Tibial nerve (tissue), 4 donors: ENCODE measurements around the gene PSMD13. TPM values are rescaled to one million over a fixed set of nuclear protein-coding genes. Genes with fewer than 3 reads are reported as not detected.

Experiments
- DNase-seq, 2 donors: peaks; one replicate each; pipeline ENCODE4 v3.0.0-alpha.2; 2019; ENCODE audit warnings: low spot score in 2 of 2
- H3K27ac ChIP-seq, 4 donors: fragments of 200-600 bp; sonication (generic) in 3 of 4; one replicate each; pipeline ENCODE4 v1.5.1; 2017 to 2019; ENCODE audit warnings: mild to moderate bottlenecking in 1 of 4
- H3K27me3 ChIP-seq, 2 donors: fragments of 200-600 bp; sonication (generic) in 1 of 2; one replicate each; pipeline versions ENCODE4 v1.5.1 to v1.6.0; 2017 to 2019
- H3K36me3 ChIP-seq, 3 donors: fragments of 200-600 bp; sonication (generic); one replicate each; pipeline ENCODE4 v1.5.1; 2018 to 2019
- H3K4me1 ChIP-seq, 4 donors: fragments of 200-600 bp; sonication (generic) in 3 of 4; one replicate each; pipeline ENCODE4 v1.5.1; 2017 to 2019
- H3K4me3 ChIP-seq, 4 donors: fragments of 200-600 bp; sonication (generic) in 3 of 4; one replicate each; pipeline ENCODE4 v1.5.1; 2017 to 2019; ENCODE audit warnings: mild to moderate bottlenecking in 1 of 4, moderate library complexity in 1 of 4
- H3K9me3 ChIP-seq, 4 donors: fragments of 200-600 bp; sonication (generic) in 3 of 4; one replicate each; pipeline ENCODE4 v1.5.1; 2017 to 2019
- EP300 ChIP-seq, 2 donors: sonication (generic); formaldehyde crosslinking; IDR thresholded peaks; one replicate each; pipeline ENCODE4 v1.6.1; 2017; ENCODE audit warnings: antibody characterized with exemption in 2 of 2, mild to moderate bottlenecking in 1 of 2
- POLR2A ChIP-seq, 2 donors: fragments of 450-650 bp; IDR thresholded peaks; one replicate each; pipeline ENCODE4 v1.6.1; 2017; ENCODE audit warnings: antibody characterized with exemption in 2 of 2, mild to moderate bottlenecking in 2 of 2, moderate library complexity in 2 of 2
- WGBS, 2 donors: methylation state at CpG; one replicate each; pipeline ENCODE4 v1.1.5; 2018; 5-methylcytosine and 5-hydroxymethylcytosine counted together
- total RNA-seq, 4 donors: library from RNA; depleted of rRNA; stranded (reverse); fragments of >200 nt; gene quantifications; one replicate each; pipeline ENCODE4 v1.1.0, GENCODE V29; 2016
- TF ChIP-seq, protein P1 (sequence below), 5 experiments: fragments of 200-600 bp in 3 of 5; fragments of 450-650 bp in 2 of 5; sonication (generic) in 3 of 5; IDR thresholded peaks; one replicate each; pipeline ENCODE4 v1.5.1; 2016 to 2019; ENCODE audit warnings: antibody characterized with exemption in 5 of 5, mild to moderate bottlenecking in 3 of 5, moderate library complexity in 2 of 5

Gene PSMD13
- total RNA-seq, 4 donors from 2014 or later: 72.0 to 136 (median 120) TPM

DNA sequence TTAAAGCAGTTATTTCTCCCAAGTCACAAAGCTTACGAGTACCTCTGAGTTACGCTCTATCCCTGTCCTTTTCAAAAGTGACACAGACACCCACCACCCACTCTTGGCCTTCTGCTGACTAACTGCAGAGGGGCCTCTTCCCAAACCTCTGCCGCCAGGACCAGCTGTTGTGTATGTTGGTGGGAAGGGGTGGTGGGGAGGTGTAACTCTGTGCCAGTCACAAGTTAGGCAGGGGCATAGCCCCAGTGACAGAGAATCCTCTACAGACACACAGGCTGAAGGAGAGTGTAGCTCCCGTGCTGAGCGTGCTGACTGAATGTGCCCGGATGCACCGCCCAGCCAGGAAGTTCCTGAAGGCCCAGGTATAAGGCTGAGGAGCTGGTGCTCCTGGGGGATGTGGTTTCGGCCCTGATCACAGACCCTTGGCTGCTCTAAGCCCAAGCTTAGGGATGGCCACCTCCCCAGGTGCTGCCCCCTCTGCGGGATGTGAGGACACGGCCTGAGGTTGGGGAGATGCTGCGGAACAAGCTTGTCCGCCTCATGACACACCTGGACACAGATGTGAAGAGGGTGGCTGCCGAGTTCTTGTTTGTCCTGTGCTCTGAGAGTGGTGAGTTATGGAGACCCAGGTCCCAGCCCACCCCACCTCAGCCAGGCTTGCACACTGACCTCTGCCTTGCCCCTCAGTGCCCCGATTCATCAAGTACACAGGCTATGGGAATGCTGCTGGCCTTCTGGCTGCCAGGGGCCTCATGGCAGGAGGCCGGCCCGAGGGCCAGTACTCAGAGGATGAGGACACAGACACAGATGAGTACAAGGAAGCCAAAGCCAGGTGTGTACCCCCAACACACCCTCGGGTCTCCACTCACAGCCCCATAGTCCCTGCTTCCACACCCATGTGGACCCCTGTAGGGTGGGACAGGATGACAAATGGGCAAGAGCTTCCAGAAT is 24.4 kb upstream of the PSMD13 start:
- Histone ChIP-seq H3K27me3 (no peaks in the 10 kb centered on the region), H3K36me3 (peaks cover 7 to 76% (median 28%) of the 10 kb centered on the region in 3 donors), H3K4me1 (peaks cover 11 to 24% (median 12%) of the 10 kb centered on the region in 4 donors), H3K4me3 (no peak overlapping the region), H3K9me3 (no peaks in the 10 kb centered on the region), H3K27ac (no peak overlapping the region)
- no peak for DNase-seq
- WGBS, 2 donors: 91 to 93% methylated on average over 17 of the region's 17 CpGs
- TF ChIP-seq POLR2A (IDR thresholded peaks at IDR 0.05) (no peak), EP300 (IDR thresholded peaks at IDR 0.05) (no peak)
- TF ChIP-seq, protein P1, sequence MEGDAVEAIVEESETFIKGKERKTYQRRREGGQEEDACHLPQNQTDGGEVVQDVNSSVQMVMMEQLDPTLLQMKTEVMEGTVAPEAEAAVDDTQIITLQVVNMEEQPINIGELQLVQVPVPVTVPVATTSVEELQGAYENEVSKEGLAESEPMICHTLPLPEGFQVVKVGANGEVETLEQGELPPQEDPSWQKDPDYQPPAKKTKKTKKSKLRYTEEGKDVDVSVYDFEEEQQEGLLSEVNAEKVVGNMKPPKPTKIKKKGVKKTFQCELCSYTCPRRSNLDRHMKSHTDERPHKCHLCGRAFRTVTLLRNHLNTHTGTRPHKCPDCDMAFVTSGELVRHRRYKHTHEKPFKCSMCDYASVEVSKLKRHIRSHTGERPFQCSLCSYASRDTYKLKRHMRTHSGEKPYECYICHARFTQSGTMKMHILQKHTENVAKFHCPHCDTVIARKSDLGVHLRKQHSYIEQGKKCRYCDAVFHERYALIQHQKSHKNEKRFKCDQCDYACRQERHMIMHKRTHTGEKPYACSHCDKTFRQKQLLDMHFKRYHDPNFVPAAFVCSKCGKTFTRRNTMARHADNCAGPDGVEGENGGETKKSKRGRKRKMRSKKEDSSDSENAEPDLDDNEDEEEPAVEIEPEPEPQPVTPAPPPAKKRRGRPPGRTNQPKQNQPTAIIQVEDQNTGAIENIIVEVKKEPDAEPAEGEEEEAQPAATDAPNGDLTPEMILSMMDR (IDR thresholded peaks at IDR 0.05): no peak

DNA sequence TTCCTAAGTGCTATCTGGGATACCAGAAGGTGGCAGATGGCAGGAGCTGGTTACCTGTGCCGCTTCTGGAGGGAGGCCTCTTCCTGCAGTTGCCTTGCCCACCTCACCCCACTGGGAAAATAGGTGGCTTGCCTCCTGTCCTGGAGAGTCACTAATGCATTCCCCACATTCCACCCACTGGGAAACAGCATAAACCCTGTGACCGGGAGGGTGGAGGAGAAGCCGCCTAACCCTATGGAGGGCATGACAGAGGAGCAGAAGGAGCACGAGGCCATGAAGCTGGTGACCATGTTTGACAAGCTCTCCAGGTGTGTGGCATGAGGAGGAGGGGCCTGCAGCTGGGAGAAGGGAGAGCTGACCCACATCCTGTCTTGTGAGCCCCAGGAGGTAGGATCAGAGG is 23.7 kb upstream of the PSMD13 start:
- Histone ChIP-seq H3K27ac (no peak overlapping the region), H3K36me3 (peaks cover 7 to 82% (median 28%) of the 10 kb centered on the region in 3 donors), H3K9me3 (no peaks in the 10 kb centered on the region), H3K4me3 (no peak overlapping the region), H3K27me3 (no peaks in the 10 kb centered on the region), H3K4me1 (peaks cover 11 to 24% (median 12%) of the 10 kb centered on the region in 4 donors)
- TF ChIP-seq POLR2A (IDR thresholded peaks at IDR 0.05) (no peak), EP300 (IDR thresholded peaks at IDR 0.05) (no peak)
- TF ChIP-seq, protein P1 (IDR thresholded peaks at IDR 0.05): no peak
- no peak for DNase-seq
- WGBS, 2 donors: 76 to 94% methylated on average over 3 to 4 of the region's 4 CpGs

DNA sequence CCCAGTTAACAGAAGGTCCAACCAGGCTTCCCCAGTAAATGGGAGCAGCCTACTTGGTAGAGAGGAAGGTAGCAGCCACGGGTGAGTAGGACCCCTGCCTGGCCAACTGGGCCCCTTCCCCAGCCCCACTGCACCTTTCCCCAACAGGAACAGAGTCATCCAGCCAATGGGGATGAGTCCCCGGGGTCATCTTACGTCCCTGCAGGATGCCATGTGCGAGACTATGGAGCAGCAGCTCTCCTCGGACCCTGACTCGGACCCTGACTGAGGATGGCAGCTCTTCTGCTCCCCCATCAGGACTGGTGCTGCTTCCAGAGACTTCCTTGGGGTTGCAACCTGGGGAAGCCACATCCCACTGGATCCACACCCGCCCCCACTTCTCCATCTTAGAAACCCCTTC is 22.7 kb upstream of the PSMD13 start:
- H3K36me3 ChIP-seq: peaks cover 7 to 91% (median 28%) of the 10 kb centered on the region in 3 donors
- H3K4me1 ChIP-seq: peaks cover 11 to 24% (median 12%) of the 10 kb centered on the region in 4 donors
- TF ChIP-seq, protein P1 (IDR thresholded peaks at IDR 0.05): no peak
- no peak for TF ChIP-seq POLR2A (IDR thresholded peaks at IDR 0.05)
- no peak for TF ChIP-seq EP300 (IDR thresholded peaks at IDR 0.05)
- H3K4me3 ChIP-seq: no peak overlapping the region
- H3K9me3 ChIP-seq: no peaks in the 10 kb centered on the region
- no peak overlapping the region for H3K27ac ChIP-seq
- no peak for DNase-seq
- WGBS, 2 donors: 71 to 84% methylated on average over 7 of the region's 7 CpGs
- no peaks in the 10 kb centered on the region for H3K27me3 ChIP-seq

DNA sequence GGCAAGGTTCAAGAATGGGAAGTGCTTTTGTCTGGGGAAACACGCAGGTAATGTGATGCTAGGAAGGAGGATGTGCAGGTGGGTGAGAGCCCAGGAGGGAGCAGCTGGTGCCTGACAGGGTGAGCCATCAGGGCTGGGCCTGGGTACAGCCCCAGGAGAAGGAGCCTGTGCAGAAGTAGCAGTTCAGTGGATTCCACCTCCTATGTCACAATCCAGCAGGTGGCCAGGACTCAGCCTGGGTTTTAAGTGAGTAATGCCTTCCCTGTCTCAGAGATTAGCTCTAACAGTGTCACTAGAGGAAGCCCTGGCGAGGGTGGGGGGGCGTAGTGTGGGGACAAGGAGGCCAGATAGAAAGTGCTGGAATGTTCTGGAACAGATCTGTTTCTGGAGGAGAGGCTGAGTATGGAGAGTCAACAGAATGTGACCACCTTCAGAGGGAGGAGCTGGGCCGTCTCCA is 21.2 kb upstream of the PSMD13 start:
- Histone ChIP-seq H3K4me3 (no peak overlapping the region), H3K27me3 (no peaks in the 10 kb centered on the region), H3K4me1 (peaks cover 0 to 9% (median 0%) of the 10 kb centered on the region in 4 donors), H3K36me3 (peaks cover 7 to 86% (median 25%) of the 10 kb centered on the region in 3 donors), H3K9me3 (no peaks in the 10 kb centered on the region), H3K27ac (no peak overlapping the region)
- TF ChIP-seq EP300 (IDR thresholded peaks at IDR 0.05) (no peak), POLR2A (IDR thresholded peaks at IDR 0.05) (no peak)
- TF ChIP-seq, protein P1 (IDR thresholded peaks at IDR 0.05): no peak
- DNase-seq: no peak
- WGBS, 2 donors: 69 to 79% methylated on average over 4 of the region's 4 CpGs
